NCI-H1436 (cell line): ENCODE measurements around the gene CRYBG2.

ENCODE experiments used
- DNase-seq: peaks from one replicate; lab custom pipeline; 2025; lab: John Stamatoyannopoulos, UW

The CRYBG2 gene

GRCh38 chr1:26280333-26281042 lies 73.4 kb downstream of the CRYBG2 start:
- no peak for DNase-seq

GRCh38 chr1:26279456-26280332 lies 74.2 kb downstream of the CRYBG2 start, which contains the start of gene SH3BGRL3:
Gene SH3BGRL3 (plus strand): TSS chr1:26280086. CDS start chr1:26280156, 70 bp downstream.
- DNase-seq, result peak; percentile 75

GRCh38 chr1:26278724-26279455 lies 75.0 kb downstream of the CRYBG2 start:
- DNase-seq, result no peak

- DNase-seq, result no peak
Measured at GRCh38 chr1:26278303-26278702, 75.6 kb downstream of the CRYBG2 start.

GRCh38 chr1:26277719-26278118 lies 76.2 kb downstream of the CRYBG2 start:
- DNase-seq, result no peak

- no peak for DNase-seq
Measured at GRCh38 chr1:26277261-26277661, 76.7 kb downstream of the CRYBG2 start.

- DNase-seq, result no peak
Measured at GRCh38 chr1:26276432-26276838, 77.5 kb downstream of the CRYBG2 start.

GRCh38 chr1:26275580-26276431 lies 78.1 kb downstream of the CRYBG2 start:
- DNase-seq, result peak; percentile 39

- DNase-seq, result no peak
Measured at GRCh38 chr1:26274801-26275425, 79.0 kb downstream of the CRYBG2 start.
